ENCODE data around the gene PARS2.

PARS2 gene

DNA sequence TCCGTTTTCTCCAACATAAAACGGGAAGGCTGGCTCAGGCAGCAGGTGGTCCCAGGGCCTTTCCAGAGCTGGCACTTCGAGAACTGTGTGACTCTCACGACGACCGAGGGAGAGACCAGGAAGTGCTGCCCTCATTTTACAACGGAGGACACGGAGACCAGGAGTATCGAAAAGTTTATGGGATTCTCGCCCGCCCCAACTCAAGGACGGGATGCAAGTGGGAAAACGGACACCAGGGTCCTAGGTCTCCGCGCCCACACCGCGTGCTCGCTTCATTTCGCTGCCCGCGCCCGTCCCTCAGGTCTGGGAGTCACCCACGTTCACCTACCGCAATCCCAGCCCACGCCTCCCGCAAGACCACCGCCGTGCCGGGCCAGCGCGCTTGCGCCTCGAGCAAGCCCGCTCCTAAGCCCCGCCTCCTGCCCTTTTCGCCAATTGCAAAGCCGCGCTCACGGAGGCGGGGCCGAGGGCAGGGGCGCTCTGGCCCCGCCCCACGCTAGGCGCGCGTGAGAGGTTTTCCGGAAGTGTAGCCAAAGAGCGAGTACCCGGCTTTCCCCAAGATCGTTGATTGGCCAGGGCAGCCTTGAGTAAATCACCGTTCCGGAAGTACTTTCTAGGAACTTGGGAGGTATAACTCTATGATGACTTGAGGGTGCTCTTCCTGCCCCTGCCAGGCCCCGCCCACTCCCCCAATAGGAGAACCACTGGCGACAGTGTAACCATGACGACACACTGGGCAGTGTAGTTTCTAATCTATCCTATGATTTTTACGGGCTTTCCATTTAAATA, at the start of gene PARS2:
Gene PARS2 (minus strand): TSS at position 391 of the 789 bp plus-strand sequence. CDS start 5,362 bp downstream, outside the sequence.
- peak; percentile 97 for DNase-seq (ENCODE audit: low spot score)

DNA sequence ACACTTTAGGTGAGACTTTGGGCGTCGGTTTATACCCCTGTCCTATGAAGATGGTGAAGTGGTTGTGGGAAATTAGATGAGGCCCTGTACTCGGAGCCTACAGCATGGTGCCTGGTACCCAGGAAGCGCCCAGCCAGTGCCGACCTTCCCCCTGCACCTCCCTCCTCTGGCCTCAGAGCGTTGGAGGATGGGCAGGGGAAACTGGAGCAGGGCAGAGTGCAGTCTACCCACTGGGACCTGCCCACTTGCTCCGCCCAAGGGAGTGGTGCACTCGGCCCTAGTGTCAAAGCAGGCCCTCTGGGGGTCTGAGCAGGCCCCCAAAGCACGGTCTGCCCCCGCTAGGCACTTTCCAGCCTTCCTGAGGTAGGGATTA, 49.8 kb upstream of the PARS2 start:
- DNase-seq (ENCODE audit: low spot score) = peak; percentile 8

DNA sequence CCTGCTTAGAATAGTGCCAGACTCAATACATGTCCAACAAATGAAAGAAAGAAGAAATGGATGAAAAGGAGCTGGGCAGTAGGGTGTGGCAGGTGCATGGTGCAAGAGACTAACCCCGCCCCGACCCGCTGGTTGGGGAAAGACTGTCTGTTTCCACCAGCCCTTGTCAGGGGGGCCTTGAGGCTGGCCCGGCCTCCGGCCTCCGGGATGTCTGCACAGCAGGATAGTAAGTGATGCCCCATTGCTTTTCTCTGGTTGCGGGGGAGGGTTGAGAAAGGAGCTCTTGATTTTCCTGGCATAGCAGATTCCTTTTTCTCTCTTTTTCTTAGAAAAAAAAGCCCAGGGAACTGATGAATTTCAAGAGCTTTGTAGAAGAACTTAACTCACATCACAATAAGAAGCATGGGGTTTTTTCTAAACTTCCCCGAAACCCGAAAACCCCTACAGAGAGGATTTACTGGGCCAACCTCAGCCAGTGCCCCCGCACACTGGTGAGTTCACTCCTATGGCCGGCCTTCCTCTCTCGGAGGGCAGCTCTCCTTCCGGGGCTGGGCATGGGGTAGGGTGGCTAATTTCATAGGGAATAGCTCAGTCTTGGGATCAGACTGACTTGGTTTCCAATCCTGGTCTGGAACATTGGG, 49.3 kb upstream of the PARS2 start:
- peak; percentile 14 for DNase-seq (ENCODE audit: low spot score)

DNA sequence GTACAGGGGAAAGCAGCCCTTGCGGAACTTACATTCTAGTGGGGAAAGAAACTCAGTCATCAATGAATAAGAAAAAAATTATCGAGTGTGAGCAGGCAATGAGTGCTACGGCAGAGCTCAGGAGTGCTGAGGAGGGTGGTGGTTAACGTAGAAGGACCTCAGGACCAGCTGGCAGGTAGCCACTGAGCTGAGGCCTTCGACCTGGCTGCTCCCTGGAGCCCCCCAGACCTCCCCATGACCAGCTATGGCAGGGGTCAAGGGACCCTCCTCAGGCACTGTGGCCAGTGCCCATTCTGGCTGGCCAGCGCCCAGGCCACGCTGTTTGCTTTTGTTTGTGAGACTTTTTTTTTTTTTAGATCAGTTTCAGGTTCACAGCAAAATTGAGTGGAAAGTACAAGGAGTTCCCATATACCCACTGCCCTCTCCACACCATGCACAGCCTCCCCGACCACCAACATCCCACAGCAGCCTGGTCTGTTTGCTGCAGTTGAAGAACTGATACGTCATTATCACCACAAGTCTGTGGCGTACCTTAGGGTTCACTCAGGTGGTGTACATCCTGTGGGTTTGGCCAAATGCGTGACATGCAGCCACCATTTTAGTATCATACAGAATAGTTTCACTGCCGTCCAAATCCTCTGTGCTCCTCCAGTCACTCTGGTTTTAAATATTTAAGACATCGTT, 48.6 kb upstream of the PARS2 start:
- peak; percentile 6 for DNase-seq (ENCODE audit: low spot score)

DNA sequence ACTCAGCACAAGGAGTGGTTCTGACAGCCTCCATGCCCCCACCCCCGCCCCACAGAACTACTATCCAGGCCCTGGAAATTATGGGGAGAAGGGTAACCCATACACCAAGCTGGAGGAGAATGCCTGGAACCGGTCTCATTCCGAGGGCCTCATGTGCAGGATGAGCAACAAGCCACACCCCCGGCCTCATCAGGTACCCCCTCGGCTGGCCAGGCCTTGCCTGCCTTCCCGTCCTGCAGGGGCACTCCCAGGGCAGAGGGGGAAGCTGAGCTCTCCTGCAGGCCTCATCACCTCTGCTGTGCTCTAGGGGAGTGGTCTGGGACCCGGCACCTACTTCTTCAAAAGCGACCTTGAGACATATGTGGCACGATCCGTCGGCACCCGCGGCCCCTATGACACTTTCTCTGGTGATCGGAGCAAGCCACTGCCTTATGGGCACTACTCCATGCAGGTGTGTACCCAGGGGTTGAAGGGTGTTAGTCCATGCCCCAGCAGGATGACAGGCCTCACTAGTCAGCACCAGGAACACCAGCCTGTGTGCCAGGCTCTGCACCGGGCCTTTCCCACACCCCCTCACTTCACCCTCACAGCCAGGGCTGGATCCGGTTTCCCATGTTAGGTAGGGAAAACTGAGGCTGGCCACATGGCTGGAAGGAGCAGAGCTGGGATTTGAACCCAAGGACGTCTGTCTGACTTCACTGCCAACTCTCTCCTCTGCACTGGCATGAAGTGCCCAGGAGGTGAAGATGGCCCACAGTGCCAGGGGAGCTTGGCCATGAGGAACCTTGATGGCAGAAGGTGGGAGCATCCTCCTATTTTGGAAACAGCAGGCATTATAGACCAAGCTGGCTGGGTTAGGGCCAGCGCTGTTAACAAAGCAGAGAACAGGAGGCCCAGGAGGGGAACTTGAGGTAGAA, 47.7 kb upstream of the PARS2 start:
- DNase-seq (ENCODE audit: low spot score) = peak; percentile 8

DNA sequence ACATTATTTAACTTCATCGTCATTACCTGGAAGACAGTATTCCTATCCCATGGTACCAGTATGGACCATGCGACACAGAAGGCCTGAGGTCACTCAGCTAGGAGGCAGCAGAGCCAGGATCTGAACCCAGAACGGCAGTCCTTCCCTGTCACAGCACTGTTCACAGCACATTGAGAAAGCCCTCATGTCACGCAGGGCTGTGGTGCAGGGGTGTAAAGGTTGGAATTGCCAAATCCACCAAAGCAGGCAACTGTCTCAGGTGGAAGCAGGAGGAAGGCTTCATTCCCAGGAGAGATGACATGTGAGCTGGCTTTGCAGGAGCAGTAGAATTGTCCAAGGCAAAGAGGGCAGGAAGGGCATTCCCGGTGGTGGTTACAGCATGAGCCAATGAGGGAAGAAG, 46.7 kb upstream of the PARS2 start:
- no peak for DNase-seq (ENCODE audit: low spot score)

DNA sequence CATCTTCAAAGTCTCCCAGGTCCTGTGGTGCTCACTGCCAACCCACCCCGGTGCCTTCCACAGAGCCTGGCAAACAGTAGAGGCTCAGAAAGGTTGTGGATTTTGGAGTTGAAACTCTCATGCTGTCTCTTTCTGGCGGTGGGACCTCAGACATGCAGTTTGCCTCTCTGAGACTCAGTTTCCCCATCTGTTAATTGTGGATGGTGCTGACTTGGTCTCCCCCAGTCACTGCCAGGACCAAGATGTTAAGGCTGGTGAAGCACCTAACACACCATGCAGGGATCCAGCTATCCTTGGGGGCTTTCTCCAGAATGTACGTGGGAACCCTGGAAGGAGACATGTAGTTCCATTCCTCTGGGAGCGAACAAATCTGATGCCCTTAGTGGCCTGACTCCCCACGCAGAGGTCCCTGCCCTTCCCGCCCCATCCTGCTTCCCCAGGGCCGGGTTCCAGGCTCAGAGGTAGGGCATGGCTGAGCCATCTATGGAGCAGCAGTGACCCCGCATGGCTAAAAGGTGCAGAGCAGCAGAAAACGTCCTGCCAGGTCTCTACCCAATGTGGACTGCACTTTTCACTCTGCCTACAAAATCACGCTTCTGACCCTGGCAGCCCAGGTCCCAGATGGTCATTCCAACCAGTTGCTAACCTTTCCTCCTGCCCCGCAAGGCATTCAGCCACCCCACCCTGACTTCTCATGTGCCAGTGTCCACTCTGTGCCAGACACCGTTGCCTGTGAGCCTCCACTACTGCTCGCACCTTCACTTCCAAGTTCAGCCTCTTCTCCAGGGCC, 46.0 kb upstream of the PARS2 start:
- DNase-seq (ENCODE audit: low spot score) = peak; percentile 88

DNA sequence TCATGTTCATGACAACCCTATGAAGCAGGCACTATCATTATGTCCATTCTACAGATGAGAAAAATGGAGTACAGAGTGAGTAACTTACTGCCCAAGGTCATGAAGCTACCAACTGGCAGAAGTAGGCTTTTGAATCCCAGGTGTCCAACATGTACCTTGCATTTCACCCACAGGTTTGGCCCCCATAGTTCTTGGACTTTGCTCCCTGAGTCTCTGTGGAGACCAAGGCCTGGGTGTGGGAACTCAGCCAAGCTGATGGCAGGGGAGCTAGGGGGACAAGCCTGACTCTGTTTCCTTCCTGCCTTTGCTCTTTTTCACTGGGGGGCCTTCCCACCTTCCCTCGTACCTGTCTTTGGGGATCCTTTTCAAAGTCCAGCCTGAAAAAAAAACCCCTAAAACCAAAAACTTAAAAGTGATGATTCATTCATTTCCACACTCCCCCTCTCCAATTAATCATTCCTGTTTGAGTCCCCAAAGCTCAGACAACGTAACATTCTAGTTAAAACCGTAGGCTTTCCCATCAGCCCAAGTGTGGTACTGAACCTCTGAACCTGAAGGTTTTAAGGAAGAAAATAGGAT, 45.3 kb upstream of the PARS2 start:
- DNase-seq (ENCODE audit: low spot score) = no peak

DNA sequence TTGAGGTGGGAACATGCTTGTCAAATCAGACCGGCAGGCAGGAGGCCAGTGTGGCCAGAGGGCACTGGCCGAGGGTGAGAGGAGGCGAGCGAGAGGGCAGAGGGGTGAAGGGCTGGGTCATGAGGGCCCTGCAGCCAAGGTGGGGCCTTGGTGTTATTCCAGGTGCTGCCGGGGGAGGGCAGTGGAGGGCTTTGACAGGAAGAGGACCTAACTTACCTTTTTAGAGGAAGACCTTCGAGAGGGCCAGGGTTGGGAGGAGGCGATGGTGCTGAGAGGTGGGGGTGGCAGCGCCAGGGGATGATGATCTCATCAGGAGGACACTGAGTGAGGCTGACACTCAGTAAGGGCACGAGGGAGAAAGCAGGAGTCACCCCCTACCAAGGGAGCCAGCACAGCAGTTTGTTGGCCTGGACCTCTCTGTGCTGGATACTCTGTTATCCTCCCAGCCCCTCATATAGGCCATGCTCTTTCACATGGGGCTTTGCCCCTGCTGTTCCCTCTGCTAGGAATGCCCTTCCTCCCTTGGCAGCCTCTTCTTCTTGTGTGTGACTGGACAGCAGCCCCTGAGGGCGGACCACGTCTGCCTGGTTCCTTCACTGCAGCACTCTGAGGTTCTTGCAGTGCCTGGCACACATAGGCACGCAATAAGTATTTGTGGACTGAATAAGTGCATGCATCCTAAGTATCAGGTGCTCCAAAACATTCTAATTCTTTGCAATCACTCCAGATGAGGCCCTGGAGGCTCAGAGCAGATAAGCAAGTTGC, 44.3 kb upstream of the PARS2 start:
- no peak for DNase-seq (ENCODE audit: low spot score)

DNA sequence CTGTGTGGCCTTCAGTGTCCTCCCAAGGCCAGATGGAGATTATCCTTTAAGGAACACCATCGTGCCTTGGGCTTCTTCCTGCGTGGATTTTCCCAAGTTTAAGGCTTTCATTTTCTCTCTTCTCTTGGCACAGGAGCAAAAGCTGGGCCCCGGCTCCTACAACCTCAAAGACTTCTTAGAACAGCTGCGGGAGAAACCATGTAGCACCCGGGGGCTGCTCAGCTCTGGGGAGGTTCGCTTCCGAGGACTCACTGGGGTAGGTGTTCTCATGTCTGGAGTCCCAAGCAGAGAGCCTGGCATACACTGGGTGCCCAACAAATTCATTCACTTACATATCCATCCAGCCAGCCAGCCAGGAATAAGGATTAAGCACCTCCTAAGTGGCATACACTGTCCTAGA, 43.4 kb upstream of the PARS2 start:
- DNase-seq (ENCODE audit: low spot score) = no peak

DNA sequence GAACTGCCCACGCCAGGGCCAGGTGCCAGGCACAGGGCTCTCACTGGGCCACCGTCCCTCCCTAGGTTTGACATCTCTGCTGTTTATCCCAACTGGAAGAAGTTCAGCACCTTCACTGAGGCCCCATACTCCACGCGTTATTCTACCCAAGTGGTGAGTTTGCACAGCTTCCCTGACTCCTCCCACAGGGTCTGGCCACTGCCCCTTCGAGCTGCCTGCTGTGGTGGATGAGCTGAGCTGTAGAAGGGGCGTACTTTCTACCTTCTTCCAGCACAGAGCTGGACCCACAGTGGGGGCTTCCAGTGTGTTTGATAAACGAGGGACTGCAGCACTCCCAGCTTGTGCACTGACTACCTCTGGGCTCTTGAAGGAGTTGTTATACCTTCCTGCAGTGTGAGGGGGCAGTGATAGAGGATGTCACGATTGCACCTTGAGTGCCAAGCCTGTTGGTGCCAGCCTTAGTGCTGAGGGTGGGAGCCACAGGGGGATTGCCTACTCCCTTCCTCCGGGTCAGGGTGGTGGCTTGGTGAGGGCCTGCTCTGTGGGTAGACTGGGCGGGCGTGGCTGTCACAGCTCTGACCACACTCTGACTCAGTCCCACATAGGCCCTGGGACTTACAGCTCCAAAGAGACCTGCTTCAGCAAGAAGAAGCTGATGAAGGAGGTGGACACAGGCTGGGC, 42.7 kb upstream of the PARS2 start:
- no peak for DNase-seq (ENCODE audit: low spot score)

DNA sequence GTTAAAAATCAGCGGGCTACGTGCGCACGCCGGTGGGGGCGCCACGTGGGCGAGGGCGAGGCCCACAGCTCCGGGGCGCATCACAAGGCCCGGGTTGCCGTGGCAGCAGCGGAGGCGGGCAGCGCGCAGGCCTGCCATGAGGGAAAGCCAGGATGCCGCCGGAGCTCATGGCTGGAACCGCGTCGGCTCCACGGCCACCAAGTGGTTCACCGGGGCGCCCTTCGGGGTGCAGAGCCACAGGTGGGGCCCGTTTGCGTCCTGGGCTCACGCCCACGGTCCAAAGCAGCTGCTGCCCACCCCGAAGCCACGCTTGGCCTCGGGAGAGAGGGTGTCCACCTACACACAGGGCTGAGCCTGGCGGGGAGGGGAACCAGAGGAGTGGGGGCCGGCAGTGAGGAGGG, 41.7 kb upstream of the PARS2 start:
- DNase-seq (ENCODE audit: low spot score) = no peak

DNA sequence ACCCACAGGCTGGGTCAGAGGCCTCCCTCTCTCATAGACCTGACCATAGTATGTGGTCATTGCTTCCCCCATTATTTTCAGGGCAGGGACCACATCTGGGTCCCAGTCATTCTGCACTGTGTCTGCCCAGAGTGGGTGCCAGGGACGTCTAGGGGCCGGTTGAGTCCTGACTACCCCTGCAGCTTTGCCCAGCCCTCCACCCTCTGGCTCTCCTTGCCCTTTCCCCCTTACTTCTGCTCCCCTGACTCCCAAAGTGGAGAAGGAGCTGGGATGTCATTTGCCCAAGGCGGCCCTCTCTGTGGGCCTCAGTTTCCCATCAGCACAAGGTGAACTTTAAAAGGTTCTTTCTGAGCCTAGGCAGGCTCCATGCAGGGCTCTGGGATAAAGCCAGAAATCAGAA, 41.1 kb upstream of the PARS2 start:
- DNase-seq (ENCODE audit: low spot score) = no peak

DNA sequence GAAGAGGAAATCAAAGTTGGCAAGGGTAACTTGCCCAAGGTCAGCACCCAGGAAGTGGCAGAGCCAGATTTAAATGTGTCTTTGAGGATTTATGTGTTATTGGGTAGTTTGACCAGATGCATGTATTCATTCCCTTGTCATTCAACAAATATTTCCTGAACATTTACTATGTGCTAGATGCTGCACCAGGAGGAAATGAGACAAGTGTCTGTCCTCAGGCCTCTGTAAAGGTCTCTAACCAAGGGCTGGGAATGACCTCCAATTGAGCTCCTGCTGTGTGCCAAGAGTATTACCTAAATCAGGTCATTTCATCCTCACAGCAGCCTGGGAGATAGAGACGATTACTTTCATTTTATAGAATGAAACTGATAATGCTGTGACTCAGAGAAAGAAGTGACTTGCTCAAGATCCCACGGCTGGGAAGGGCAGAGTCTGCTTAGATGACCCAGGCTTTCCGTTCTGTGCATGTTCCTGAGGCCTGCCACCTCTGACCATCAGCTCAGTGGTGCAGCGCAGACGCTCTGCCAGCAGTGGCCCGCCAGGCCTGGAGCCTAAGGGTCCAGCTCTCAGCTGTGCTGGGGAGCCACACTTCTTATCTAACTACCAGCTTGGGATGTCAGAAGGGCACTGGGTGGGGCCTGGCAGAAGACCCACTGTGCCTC, 40.3 kb upstream of the PARS2 start:
- DNase-seq (ENCODE audit: low spot score) = no peak

DNA sequence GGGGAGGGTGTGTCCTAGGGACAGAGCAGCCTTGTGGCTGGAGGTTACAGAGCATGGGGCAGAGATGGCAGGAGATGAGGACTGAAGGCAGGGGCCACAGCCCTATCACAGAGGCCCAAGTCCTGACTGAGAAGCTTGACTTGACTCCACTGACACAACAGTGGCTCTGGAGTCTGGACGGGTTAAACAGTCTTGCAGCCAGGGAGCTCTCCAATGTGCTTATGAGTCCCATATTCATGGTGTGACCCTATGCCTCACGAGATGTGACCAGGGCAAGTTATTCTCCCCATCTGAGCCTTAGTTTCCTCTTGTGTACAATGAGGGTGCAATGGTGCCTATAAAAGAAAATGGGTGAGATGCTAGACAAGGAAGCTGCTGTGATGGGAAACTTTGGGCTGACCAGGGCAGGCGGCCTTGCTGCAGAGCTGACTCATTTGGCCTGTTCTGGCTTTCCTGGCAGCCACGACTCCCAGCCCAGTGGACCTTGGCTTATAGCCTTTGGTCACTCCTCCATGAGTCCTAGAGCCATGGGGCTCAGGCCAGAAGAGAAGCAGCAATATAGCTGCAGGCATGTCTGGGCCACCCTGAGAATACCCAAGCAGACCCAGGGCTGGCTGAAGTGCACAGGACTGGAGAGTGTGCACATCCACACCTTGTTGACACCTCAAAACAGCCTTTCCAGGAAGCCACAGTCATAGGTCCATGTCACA, 39.6 kb upstream of the PARS2 start:
- DNase-seq (ENCODE audit: low spot score) = no peak

DNA sequence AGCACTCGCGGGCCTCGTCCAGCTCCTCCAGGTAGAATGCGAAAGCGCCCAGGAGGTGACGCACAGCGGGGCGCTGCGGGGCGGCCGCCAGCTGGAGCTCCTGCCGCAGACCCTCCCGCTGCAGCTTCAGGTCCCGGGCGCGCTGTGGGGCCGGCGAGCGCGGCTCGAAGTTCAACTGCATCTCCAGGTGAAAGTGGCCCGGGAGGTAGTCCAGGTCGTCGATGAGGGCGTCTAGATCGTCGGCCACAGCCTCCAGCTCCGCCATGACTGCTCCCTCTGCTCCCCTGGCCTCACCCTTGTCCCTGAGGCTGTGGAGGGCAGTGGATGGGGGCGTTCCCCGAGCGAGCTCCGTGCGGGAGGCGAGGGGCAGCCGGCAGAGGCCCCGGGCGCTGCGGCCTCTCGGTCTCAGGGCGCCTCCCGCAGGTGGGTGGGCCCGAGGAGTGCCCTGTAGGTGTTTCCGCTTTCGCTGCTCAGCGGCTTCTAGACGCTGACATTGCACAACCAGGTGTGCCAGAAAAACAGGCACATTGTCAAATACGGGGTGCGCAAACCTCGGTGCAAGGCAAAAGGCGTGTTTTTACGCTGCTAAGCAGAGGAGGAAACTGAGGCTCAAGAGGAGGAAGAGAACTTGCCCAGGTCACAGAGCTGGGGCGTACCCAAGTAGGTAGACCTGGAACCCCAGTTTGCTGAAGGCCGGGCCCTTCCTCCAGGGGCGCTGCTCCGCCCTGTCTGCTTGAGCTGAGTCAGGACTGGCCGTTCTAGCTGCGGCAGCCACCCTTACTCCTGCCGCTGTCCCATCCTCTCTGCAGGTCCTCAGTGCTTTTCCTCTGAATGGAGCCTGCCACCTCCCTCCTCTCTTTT, 36.8 kb upstream of the PARS2 start, which contains the start of gene TTC22:
Gene TTC22 (minus strand): TSS at position 425 of the 861 bp plus-strand sequence. CDS start 160 bp downstream, at position 265.
- no peak for DNase-seq (ENCODE audit: low spot score)

Measured in D341Med (cell line).